Measurements from ENCODE around the gene NHLH1. TPM values are rescaled to one million over a fixed set of nuclear protein-coding genes. Genes with fewer than 3 reads are reported as not detected.

Gene NHLH1
- total RNA-seq, 1 experiment from 2014 or later: 0.18 TPM

DNA sequence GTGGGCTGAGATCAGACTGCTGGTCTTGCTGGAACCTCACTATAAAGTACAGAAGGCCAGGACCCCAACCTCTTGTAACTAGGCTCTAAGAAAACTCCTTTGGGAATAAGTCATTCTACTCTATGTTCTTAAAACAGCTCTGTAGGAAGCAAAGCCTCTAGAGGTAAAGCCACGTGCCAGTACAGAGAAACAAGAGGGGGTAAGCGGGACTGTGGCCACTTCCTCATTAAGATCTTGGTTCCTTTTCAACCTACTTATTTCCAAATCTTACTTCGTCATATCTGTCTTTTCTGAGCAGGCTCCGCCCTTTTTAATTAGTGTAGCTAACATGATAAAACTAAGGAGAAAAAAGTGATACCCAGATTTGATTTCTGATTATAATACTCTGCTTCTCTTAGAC lies 19.9 kb upstream of the NHLH1 start:
- in situ Hi-C loops (cut with HindIII; ENCODE audit: low pct_unique_long_range_greater_than_20kb, low sequenced_read_pairs) (no loop called here), intact Hi-C loops (cut with micrococcal nuclease; ENCODE audit: unreplicated experiment) (no loop called here)
- H3K36me3 ChIP-seq (ENCODE audit: control insufficient read depth, insufficient read depth, low read length): peaks cover 6% of the 10 kb centered on the region
- no peak overlapping the region for H3K27ac ChIP-seq (ENCODE audit: low read length)
- DNase-seq (ENCODE audit: low read depth, low spot score): no peak
- BruUV-seq (replicated peaks): no TSS peak
- TF ChIP-seq REST (IDR thresholded peaks at IDR 0.05; ENCODE audit: insufficient read depth in 1 of 2, low read depth in 2 of 2, low read length in 1 of 2) (no peak), POLR2AphosphoS5 (IDR thresholded peaks at IDR 0.05; ENCODE audit: low read depth, low read length) (no peak), SIN3A (IDR thresholded peaks at IDR 0.05; ENCODE audit: borderline replicate concordance, insufficient read depth, low read depth, low read length) (no peak), TCF7L2 (IDR thresholded peaks at IDR 0.05; ENCODE audit: low read depth, low read length) (no peak)
- TF ChIP-seq, protein P1, sequence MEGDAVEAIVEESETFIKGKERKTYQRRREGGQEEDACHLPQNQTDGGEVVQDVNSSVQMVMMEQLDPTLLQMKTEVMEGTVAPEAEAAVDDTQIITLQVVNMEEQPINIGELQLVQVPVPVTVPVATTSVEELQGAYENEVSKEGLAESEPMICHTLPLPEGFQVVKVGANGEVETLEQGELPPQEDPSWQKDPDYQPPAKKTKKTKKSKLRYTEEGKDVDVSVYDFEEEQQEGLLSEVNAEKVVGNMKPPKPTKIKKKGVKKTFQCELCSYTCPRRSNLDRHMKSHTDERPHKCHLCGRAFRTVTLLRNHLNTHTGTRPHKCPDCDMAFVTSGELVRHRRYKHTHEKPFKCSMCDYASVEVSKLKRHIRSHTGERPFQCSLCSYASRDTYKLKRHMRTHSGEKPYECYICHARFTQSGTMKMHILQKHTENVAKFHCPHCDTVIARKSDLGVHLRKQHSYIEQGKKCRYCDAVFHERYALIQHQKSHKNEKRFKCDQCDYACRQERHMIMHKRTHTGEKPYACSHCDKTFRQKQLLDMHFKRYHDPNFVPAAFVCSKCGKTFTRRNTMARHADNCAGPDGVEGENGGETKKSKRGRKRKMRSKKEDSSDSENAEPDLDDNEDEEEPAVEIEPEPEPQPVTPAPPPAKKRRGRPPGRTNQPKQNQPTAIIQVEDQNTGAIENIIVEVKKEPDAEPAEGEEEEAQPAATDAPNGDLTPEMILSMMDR (IDR thresholded peaks at IDR 0.05): no peak
- H3K27me3 ChIP-seq (ENCODE audit: control insufficient read depth, insufficient read depth, low read length): no peaks in the 10 kb centered on the region
- ChIA-PET CTCF (no interaction called here), POLR2A (no interaction called here)
- no peaks in the 10 kb centered on the region for H3K9me3 ChIP-seq (ENCODE audit: control insufficient read depth, insufficient read depth, low read depth, low read length)
- ATAC-seq: no peak
- peaks cover 6% of the 10 kb centered on the region for H3K4me1 ChIP-seq (ENCODE audit: control insufficient read depth, insufficient read depth, low read length)
- no peak overlapping the region for H3K4me3 ChIP-seq (ENCODE audit: low read depth in 2 of 2, low read length in 2 of 2)

- Histone ChIP-seq H3K9me3 (ENCODE audit: control insufficient read depth, insufficient read depth, low read depth, low read length) (no peaks in the 10 kb centered on the region), H3K4me3 (ENCODE audit: low read depth in 2 of 2, low read length in 2 of 2) (no peak overlapping the region), H3K4me1 (ENCODE audit: control insufficient read depth, insufficient read depth, low read length) (no peaks in the 10 kb centered on the region), H3K36me3 (ENCODE audit: control insufficient read depth, insufficient read depth, low read length) (peaks cover 15% of the 10 kb centered on the region), H3K27ac (ENCODE audit: low read length) (no peak overlapping the region), H3K27me3 (ENCODE audit: control insufficient read depth, insufficient read depth, low read length) (no peaks in the 10 kb centered on the region)
- ChIA-PET CTCF (interaction anchor here (0.7 kb wide), 1 partner anchor 25 kb away, joined by 3 read pairs; no protein-coding TSS in a partner anchor), POLR2A (interaction anchor here (0.6 kb wide), 1 partner anchor 124 kb away, joined by 4 read pairs; no protein-coding TSS in a partner anchor)
- intact Hi-C loops (cut with micrococcal nuclease; ENCODE audit: unreplicated experiment) (no loop called here), in situ Hi-C loops (cut with HindIII; ENCODE audit: low pct_unique_long_range_greater_than_20kb, low sequenced_read_pairs) (no loop called here)
- TF ChIP-seq TCF7L2 (IDR thresholded peaks at IDR 0.05; ENCODE audit: low read depth, low read length) (no peak), REST (IDR thresholded peaks at IDR 0.05; ENCODE audit: insufficient read depth in 1 of 2, low read depth in 2 of 2, low read length in 1 of 2) (no peak), POLR2AphosphoS5 (IDR thresholded peaks at IDR 0.05; ENCODE audit: low read depth, low read length) (no peak), SIN3A (IDR thresholded peaks at IDR 0.05; ENCODE audit: borderline replicate concordance, insufficient read depth, low read depth, low read length) (no peak)
- TF ChIP-seq, protein P1 (IDR thresholded peaks at IDR 0.05): no peak
- DNase-seq (ENCODE audit: low read depth, low spot score): no peak
- ATAC-seq: no peak
- BruUV-seq (replicated peaks): no TSS peak
Observed at GRCh38 chr1:160351629-160352028, 15.2 kb upstream of the NHLH1 start.

Measured in Panc1 (cell line).